GM12874 (cell line): ENCODE results near the gene POLR1D.

Source experiments
- CTCF ChIP-seq: IDR thresholded peaks from 2 replicates; pipeline ENCODE4 v1.5.1; 2011; ENCODE audit warnings: low read depth, mild to moderate bottlenecking, control low read depth, low read length, moderate library complexity; ENCODE audit not compliant: insufficient read depth

Gene POLR1D

GRCh38 chr13:27587095-27587746, 34.5 kb upstream of the POLR1D start:
- no peak for TF ChIP-seq CTCF

GRCh38 chr13:27588405-27588804, 33.3 kb upstream of the POLR1D start:
- no peak for TF ChIP-seq CTCF

- no peak for TF ChIP-seq CTCF
Observed at GRCh38 chr13:27592865-27593264, 28.8 kb upstream of the POLR1D start.

- no peak for TF ChIP-seq CTCF
Observed at GRCh38 chr13:27593267-27593666, 28.4 kb upstream of the POLR1D start.

GRCh38 chr13:27595055-27595811, 26.5 kb upstream of the POLR1D start:
- TF ChIP-seq CTCF, result no peak

GRCh38 chr13:27599096-27599495, 22.6 kb upstream of the POLR1D start:
- no peak for TF ChIP-seq CTCF

- no peak for TF ChIP-seq CTCF
Observed at GRCh38 chr13:27599845-27600553, 21.7 kb upstream of the POLR1D start.
